ENCODE results near the gene DCLK3.

Gene DCLK3

GRCh38 chr3:36765104-36765503, 751 bp upstream of the DCLK3 start:
- ATAC-seq: no peak

- no peak for ATAC-seq
Observed at GRCh38 chr3:36764704-36765038, 318 bp upstream of the DCLK3 start.

GRCh38 chr3:36762918-36763849, 1.2 kb downstream of the DCLK3 start:
- no peak for ATAC-seq

GRCh38 chr3:36761779-36762178, 2.6 kb downstream of the DCLK3 start:
- ATAC-seq: no peak

GRCh38 chr3:36756269-36756668, 8.1 kb downstream of the DCLK3 start:
- no peak for ATAC-seq

- no peak for ATAC-seq
Observed at GRCh38 chr3:36751326-36751725, 13.0 kb downstream of the DCLK3 start.

- ATAC-seq: no peak
Observed at GRCh38 chr3:36750737-36751136, 13.6 kb downstream of the DCLK3 start.

GRCh38 chr3:36744763-36745162, 19.6 kb downstream of the DCLK3 start:
- ATAC-seq: no peak

GRCh38 chr3:36743826-36744225, 20.5 kb downstream of the DCLK3 start:
- ATAC-seq: no peak

- no peak for ATAC-seq
Observed at GRCh38 chr3:36741285-36741684, 23.1 kb downstream of the DCLK3 start.

GRCh38 chr3:36740787-36741186, 23.6 kb downstream of the DCLK3 start:
- no peak for ATAC-seq

- no peak for ATAC-seq
Observed at GRCh38 chr3:36738702-36739101, 25.7 kb downstream of the DCLK3 start.

- ATAC-seq: no peak
Observed at GRCh38 chr3:36736301-36736700, 28.1 kb downstream of the DCLK3 start.

GRCh38 chr3:36734742-36735141, 29.6 kb downstream of the DCLK3 start:
- ATAC-seq: no peak

GRCh38 chr3:36733723-36734122, 30.6 kb downstream of the DCLK3 start:
- ATAC-seq: no peak

- ATAC-seq: no peak
Observed at GRCh38 chr3:36733162-36733696, 31.1 kb downstream of the DCLK3 start.

GRCh38 chr3:36730966-36731365, 33.4 kb downstream of the DCLK3 start:
- ATAC-seq: no peak

- ATAC-seq: no peak
Observed at GRCh38 chr3:36729204-36730056, 34.9 kb downstream of the DCLK3 start.

- ATAC-seq: no peak
Observed at GRCh38 chr3:36714343-36715086, 49.8 kb downstream of the DCLK3 start.

GRCh38 chr3:36713904-36714303, 50.4 kb downstream of the DCLK3 start:
- ATAC-seq: no peak

GRCh38 chr3:36710606-36711005, 53.7 kb downstream of the DCLK3 start:
- ATAC-seq: no peak

- no peak for ATAC-seq
Observed at GRCh38 chr3:36709826-36710365, 54.5 kb downstream of the DCLK3 start.

- no peak for ATAC-seq
Observed at GRCh38 chr3:36709281-36709680, 55.1 kb downstream of the DCLK3 start.
